GM08714 (cell line): ENCODE measurements around the gene RRP1.

ENCODE experiments used
- H3K4me3 ChIP-seq: fragments of 200-500 bp; sonication (Bioruptor generic); 2 replicates; pipeline ENCODE4 v1.5.1; 2014; ENCODE audit warnings: mild to moderate bottlenecking, low read length, inconsistent platforms
- ZNF274 ChIP-seq: IDR thresholded peaks from 2 replicates; pipeline ENCODE4 v1.6.1; 2012; ENCODE audit warnings: mild to moderate bottlenecking, low read depth, low read length

Gene RRP1

GRCh38 chr21:43764576-43765495 lies 24.5 kb upstream of the RRP1 start:
- TF ChIP-seq ZNF274, result no peak
- no peak overlapping the region for H3K4me3 ChIP-seq

DNA sequence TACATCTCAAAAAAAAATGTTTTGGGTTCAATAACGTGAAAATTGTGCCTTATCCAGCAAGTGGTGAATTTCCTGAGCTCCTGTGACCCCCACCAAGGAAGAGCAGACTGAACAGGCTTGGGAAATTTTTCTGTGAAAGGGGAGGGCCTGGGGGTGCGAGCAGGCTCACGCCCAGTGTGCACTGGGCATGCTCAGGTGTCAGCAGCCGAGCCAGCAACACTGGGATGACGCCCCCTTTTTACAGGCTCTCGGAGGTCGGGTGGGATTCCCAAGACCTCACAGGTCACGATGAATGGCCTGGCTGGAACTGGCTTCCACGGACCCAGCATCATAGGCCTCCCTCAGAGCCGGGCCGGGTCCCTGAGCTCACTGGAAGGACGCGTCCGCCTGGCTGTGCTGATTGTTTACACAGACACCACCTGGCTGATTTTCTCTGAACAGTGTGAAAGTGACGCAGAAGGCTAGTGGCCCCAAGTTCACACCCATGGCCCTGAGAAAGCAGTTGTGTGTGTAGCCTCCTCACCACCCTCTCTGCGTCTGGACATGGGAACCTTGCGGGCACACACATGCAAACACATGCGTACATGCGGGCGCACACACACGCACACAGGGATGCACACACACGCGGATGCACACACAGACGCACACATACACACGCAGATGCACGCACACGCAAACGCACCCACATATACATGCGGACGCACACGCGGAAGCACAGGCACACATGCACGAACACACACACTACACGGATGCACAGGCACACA lies 22.5 kb upstream of the RRP1 start:
- no peak overlapping the region for H3K4me3 ChIP-seq
- TF ChIP-seq ZNF274, result no peak

- no peak for TF ChIP-seq ZNF274
- H3K4me3 ChIP-seq, result no peak overlapping the region
Measured at GRCh38 chr21:43767498-43767983, 21.8 kb upstream of the RRP1 start.

DNA sequence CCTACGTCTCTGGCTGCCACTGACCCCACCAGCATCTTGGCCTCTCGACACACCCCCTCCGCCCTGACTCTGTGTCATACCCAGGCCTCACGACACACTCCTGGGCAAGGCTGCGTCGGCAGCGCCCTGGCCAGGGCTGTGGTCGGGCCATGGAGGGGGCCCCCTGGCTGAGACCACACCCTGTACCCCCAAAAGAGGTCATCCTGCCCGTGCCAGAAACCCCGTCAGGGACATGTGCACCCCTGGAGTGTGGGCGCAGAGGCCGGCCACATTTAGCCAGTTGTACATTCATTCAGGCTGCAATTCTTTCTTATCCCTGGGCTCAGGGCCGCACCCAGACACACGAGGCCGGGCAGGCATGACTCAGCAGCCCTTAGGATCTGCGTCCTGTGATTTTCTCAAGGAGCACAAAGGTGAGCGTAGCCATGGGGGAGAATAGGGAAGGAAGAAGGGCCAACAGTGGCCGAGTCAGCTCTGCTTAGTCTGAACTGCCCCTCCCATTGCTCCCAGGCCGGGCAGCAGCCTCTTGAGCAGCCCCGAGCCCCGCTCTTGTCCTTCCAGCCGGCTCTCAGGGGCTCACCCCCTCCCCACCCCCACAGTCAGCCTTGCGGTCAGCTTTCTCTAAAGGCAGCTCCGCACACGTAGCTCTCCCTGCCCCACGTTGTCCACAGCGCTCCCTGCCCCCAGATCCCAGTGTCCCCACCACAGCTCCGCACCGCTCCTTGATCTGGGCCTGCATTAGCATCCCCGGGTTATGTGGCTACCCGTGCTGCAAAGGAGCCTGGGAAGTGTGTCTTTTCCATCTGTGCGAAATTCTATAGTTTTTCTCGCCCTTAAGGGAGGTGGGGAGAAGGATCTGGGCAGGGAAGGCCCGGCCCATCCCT lies 21.2 kb upstream of the RRP1 start:
- H3K4me3 ChIP-seq, result no peak overlapping the region
- no peak for TF ChIP-seq ZNF274

- H3K4me3 ChIP-seq, result no peak overlapping the region
- no peak for TF ChIP-seq ZNF274
Measured at GRCh38 chr21:43768868-43769167, 20.6 kb upstream of the RRP1 start.

DNA sequence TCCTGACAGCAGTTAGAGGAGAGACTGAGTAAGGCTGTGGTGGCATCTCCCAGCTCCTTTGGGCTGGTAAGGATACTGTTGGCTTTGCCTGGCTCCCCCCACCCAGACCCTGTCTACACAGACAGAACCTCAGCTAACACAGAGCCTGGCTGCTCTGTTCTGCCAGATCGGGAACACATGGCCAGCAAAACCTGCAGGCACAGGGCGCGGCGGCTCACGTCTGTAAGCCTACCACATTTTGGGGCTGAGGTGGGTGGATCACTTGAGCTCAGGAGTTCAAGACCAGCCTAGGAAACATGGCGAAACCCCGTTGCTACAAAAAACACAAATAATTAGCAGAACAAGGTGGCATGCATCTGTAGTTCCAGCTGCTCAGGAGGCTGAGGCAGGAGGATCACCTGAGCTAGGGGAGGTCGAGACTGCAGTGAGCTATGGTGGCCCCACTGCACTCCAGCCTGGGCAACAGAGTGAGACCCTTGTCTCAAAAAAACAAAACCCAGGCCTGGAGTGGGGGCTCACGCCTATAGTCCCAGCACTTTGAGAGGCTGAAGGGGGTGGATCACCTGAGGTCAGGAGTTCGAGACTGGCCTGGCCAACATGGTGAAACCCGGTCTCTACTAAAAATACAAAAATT lies 19.9 kb upstream of the RRP1 start:
- no peak for TF ChIP-seq ZNF274
- H3K4me3 ChIP-seq, result no peak overlapping the region

DNA sequence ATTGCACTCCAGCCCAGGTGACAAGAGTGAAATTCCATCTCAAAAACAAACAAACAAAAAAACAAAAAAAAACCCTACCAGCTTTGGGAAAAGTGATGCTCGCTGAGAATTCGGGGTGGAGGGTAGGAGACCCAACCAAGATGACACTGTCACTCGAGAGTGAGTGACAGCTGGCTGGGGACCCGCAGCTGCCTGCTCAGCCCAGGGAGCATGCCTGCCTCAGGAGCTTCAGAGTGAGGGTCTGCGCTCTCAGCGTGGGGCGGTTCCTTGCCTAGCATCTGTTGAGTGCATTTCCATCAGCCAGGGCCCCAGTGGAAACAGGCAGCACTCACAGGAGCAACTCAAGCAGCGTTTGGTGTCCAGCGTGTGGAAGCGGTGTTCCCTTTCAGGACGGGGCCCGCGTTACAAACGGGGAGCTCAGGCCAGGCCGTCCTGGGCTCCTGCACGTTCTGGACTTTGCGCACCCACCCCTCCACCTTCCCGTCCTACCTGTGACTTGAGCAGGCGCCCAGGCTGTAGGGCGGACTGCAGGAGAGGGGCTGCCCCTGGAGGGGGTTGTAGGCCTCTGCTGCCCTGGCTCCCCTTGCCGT lies 19.2 kb upstream of the RRP1 start:
- no peak overlapping the region for H3K4me3 ChIP-seq
- TF ChIP-seq ZNF274, result no peak

- no peak for TF ChIP-seq ZNF274
- no peak overlapping the region for H3K4me3 ChIP-seq
Measured at GRCh38 chr21:43771199-43771675, 18.1 kb upstream of the RRP1 start.

DNA sequence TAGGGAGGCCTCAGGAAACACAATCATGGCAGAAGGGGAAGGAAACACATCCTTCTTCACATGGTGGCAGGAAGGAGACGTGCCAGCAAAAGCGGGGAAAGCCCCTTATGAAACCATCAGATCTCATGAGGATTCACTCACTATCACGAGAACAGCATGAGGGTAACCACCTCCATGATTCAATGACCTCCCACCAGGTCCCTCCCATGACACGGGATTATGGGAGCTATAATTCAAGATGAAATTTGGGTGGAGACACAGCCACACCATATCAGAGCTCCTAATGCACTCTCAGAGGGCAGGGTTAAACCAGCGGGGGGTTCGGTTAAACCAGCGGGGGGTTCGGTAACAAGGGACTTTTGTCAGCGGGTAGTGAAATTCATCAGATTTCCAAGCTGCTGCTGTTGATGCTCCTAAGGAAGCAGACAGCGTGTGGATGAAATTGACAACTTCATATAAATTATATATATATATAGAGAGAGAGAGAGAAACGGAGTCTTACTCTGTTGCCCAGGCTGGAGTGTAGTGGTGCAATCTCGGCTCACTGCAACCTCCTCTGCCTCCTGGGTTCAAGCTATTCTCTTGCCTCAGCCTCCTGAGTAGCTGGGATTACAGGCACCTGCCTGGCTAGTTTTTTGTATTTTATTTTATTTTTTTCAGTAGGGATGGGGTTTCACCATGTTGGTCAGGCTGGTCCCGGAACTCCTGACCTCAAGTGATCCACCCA lies 17.5 kb upstream of the RRP1 start:
- no peak for TF ChIP-seq ZNF274
- no peak overlapping the region for H3K4me3 ChIP-seq

DNA sequence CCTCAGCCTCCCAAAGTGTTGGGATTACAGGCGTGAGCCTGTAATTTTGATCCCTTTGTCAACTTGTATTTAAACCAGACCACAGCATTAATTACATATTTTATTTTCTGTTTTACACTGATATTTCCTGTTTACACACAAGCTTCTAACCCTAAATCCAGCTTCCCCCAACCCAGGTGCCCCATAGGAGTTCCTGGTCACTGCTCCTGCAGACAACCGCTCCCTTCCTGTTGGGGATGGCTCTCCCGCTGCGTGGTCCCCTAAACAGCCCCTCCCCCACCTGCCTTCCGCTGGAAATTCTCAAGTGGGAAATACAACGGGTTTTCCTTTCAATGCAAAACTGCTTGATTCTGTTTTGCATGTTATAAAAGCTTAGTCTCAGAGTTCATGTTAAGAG lies 17.0 kb upstream of the RRP1 start:
- no peak for TF ChIP-seq ZNF274

DNA sequence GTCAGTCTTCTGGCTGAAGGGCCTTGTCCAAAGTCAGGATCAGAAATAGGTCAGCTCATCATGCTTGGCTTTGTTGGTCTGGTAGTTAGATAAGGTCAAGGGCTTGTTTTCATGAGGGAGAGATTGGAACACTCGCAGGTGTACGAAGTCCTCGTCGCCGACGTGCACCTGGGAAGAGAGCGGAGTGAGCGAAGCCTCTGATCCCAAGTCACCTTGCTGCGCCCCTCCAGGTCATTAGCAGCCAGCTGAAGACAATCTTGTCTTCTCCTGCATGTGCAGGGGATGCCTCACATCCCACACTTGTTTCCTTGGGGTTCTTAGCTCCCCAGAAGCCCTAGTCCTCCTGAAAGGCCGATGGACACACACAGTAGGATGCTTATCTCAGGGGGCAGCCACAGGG lies 15.2 kb upstream of the RRP1 start:
- no peak overlapping the region for H3K4me3 ChIP-seq

More for the DNA sequence above, 17.0 kb upstream of the RRP1 start:
- H3K4me3 ChIP-seq, result no peak overlapping the region

DNA sequence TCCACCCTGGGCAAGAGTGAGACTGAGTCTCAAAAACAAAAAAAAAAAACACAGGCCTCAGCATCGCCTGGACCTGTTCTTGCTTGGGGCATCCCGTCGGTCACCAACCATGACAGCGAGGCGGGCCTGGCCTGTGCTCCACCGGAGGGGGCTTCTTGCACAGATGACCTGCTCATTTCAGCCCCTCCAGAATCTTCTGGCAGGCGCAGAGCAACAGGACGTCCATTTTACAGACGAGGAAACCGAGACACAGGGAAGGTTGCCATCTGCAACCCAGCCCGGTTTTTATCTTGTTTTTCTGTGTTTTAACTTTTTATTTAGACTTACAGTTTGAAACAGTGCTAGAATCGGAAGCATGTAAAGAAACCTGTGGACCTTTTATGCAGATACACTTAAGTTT lies 14.2 kb upstream of the RRP1 start:
- no peak for TF ChIP-seq ZNF274
- H3K4me3 ChIP-seq, result peak overlapping the region; percentile 96

More for the DNA sequence above, 15.2 kb upstream of the RRP1 start:
- no peak for TF ChIP-seq ZNF274

DNA sequence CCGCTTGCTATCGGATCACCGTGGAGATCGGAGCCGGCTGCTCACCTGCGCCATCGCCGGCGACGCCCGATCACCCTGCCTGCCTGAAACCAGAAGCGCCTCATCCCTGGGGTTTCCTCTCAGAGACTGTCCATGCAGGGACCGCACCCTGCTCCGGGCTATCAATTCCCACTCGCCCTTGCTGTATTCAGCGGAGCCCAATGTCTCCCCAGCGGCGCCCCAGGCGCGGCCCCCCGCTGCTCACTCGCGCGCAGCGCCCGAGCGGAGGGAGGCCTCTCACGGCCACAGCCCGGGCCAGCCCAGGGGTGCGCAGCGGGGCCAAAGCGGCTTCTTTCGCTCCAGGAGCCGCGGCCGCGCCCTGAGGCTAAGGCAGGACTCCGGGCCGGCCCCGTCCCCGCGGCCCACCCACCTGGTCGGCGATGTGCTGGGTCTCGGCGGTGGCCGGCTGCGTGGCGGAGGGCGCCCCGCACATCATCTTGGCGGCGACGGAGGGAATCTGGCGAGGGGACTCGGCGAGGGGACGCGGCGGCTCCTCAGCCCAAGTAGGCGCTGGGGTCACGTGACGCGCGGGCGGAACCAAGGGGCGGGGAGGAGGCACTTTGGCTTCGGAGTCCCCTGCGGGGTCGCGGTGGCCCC lies 13.5 kb upstream of the RRP1 start, which contains the start of gene CSTB:
Gene CSTB (minus strand): TSS at position 514 of the 636 bp plus-strand sequence. CDS start 39 bp downstream, at position 475.
- H3K4me3 ChIP-seq, result peak within 1 kb of the TSS; percentile 96
- TF ChIP-seq ZNF274, result no peak
